Activated CD4-positive, alpha-beta T cell treated with anti-CD3 and anti-CD28 coated beads, Interleukin-2, amount 10 ng/mL, durations not matched to agents 7 days and 5 days (primary cell): ENCODE data around the gene CYBB. TPM values are rescaled to one million over a fixed set of nuclear protein-coding genes. Genes with fewer than 3 reads are reported as not detected.
A peak's percentile ranks its signal among the peaks of the same experiment; 100 is the strongest.

Experiments used
- CTCF ChIA-PET: fragments of 350-600 bp; sonication (Branson Sonifier 250); formaldehyde crosslinking; loops from one replicate; lab custom pipeline; 2021; ENCODE audit warnings: antibody characterized with exemption; lab: Charles Lee
- POLR2A ChIA-PET: fragments of 350-600 bp; sonication (Branson Sonifier 250); formaldehyde crosslinking; loops from one replicate; lab custom pipeline; 2021; ENCODE audit warnings: antibody characterized with exemption; lab: Charles Lee
- DNase-seq: peaks from one replicate; pipeline ENCODE4 v3.0.0-alpha.2; 2020
- H3K27ac Mint-ChIP-seq: one replicate; pipeline ENCODE4 v1.8.0; 2021; ENCODE audit warnings: mild to moderate bottlenecking, moderate library complexity, mixed read lengths
- H3K27me3 Mint-ChIP-seq: one replicate; pipeline ENCODE4 v1.8.0; 2021; ENCODE audit warnings: mixed read lengths
- H3K36me3 Mint-ChIP-seq: one replicate; pipeline ENCODE4 v1.8.0; 2021; ENCODE audit warnings: low read depth, mixed read lengths
- H3K4me1 Mint-ChIP-seq: one replicate; pipeline ENCODE4 v1.8.0; 2021; ENCODE audit warnings: mixed read lengths
- H3K4me3 Mint-ChIP-seq: one replicate; pipeline ENCODE4 v1.8.0; 2021; ENCODE audit warnings: mild to moderate bottlenecking, moderate library complexity, mixed read lengths
- H3K9me3 Mint-ChIP-seq: one replicate; pipeline ENCODE4 v1.8.0; 2021; ENCODE audit warnings: mixed read lengths
- total RNA-seq, 2 experiments: library from RNA; stranded (reverse); gene quantifications; one replicate each; pipeline ENCODE4 v1.2.3, GENCODE V29; 2021

Gene CYBB
- total RNA-seq, result not detected

- ChIA-PET CTCF (interaction anchor here (1.4 kb wide), 1 partner anchor 18 kb away, joined by 3 read pairs; no protein-coding TSS in a partner anchor), POLR2A (no interaction called here)
- H3K4me3 Mint-ChIP-seq, result no peak within 1 kb of the TSS
- H3K4me1 Mint-ChIP-seq, result peaks cover 21% of the 10 kb centered on the region
- H3K9me3 Mint-ChIP-seq, result no peaks in the 10 kb centered on the region
- no peaks in the 10 kb centered on the region for H3K27me3 Mint-ChIP-seq
- H3K27ac Mint-ChIP-seq, result no peak within 1 kb of the TSS
- no peaks in the 10 kb centered on the region for H3K36me3 Mint-ChIP-seq
- DNase-seq, result no peak
Observed at GRCh38 chrX:37779857-37780256, at the start of gene CYBB. TSS of gene CYBB (plus strand) at chrX:37780059. CDS start at chrX:37780078, 19 bp downstream.

- no peaks in the 10 kb centered on the region for H3K27me3 Mint-ChIP-seq
- H3K27ac Mint-ChIP-seq, result peak overlapping the region; percentile 80
- POLR2A ChIA-PET, result no interaction called here
- H3K4me3 Mint-ChIP-seq, result no peak overlapping the region
- no peaks in the 10 kb centered on the region for H3K36me3 Mint-ChIP-seq
- CTCF ChIA-PET, result interaction anchor here (0.6 to 2.8 kb wide), 18 partner anchors 8 to 510 kb away, joined by 3 to 44 read pairs (median 4); no protein-coding TSS in a partner anchor
- H3K9me3 Mint-ChIP-seq, result peaks cover 3% of the 10 kb centered on the region
- DNase-seq, result peak; percentile 80
- H3K4me1 Mint-ChIP-seq, result peaks cover 18% of the 10 kb centered on the region
Observed at GRCh38 chrX:37745354-37745753, 34.5 kb upstream of the CYBB start.

GRCh38 chrX:37745835-37746217 lies 34.0 kb upstream of the CYBB start:
- ChIA-PET CTCF (interaction anchor here (0.7 to 2.8 kb wide), 17 partner anchors 8 to 509 kb away, joined by 3 to 44 read pairs (median 4); no protein-coding TSS in a partner anchor), POLR2A (no interaction called here)
- no peak for DNase-seq
- Mint-ChIP-seq H3K9me3 (peaks cover 3% of the 10 kb centered on the region), H3K4me3 (no peak overlapping the region), H3K4me1 (peaks cover 18% of the 10 kb centered on the region), H3K36me3 (no peaks in the 10 kb centered on the region), H3K27ac (peak overlapping the region; percentile 80), H3K27me3 (no peaks in the 10 kb centered on the region)

- CTCF ChIA-PET, result interaction anchor here (0.8 to 2.8 kb wide), 6 partner anchors 9 to 247 kb away, joined by 3 to 44 read pairs (median 4); no protein-coding TSS in a partner anchor
- peaks cover 3% of the 10 kb centered on the region for H3K9me3 Mint-ChIP-seq
- peaks cover 19% of the 10 kb centered on the region for H3K4me1 Mint-ChIP-seq
- POLR2A ChIA-PET, result no interaction called here
- no peak overlapping the region for H3K4me3 Mint-ChIP-seq
- DNase-seq, result no peak
- no peak overlapping the region for H3K27ac Mint-ChIP-seq
- no peaks in the 10 kb centered on the region for H3K27me3 Mint-ChIP-seq
- no peaks in the 10 kb centered on the region for H3K36me3 Mint-ChIP-seq
Observed at GRCh38 chrX:37746218-37746941, 33.5 kb upstream of the CYBB start.

- no peak overlapping the region for H3K4me3 Mint-ChIP-seq
- H3K4me1 Mint-ChIP-seq, result peaks cover 23% of the 10 kb centered on the region
- peaks cover 3% of the 10 kb centered on the region for H3K9me3 Mint-ChIP-seq
- H3K27ac Mint-ChIP-seq, result no peak overlapping the region
- ChIA-PET CTCF (interaction anchor here (1.2 to 2.8 kb wide), 2 partner anchors 8 to 78 kb away, joined by 4 to 44 read pairs; no protein-coding TSS in a partner anchor), POLR2A (no interaction called here)
- DNase-seq, result no peak
- H3K36me3 Mint-ChIP-seq, result no peaks in the 10 kb centered on the region
- H3K27me3 Mint-ChIP-seq, result no peaks in the 10 kb centered on the region
Observed at GRCh38 chrX:37746951-37747350, 32.9 kb upstream of the CYBB start.

- ChIA-PET POLR2A (no interaction called here), CTCF (no interaction called here)
- Mint-ChIP-seq H3K27ac (no peak overlapping the region), H3K4me3 (no peak overlapping the region), H3K9me3 (peaks cover 5% of the 10 kb centered on the region), H3K27me3 (no peaks in the 10 kb centered on the region), H3K36me3 (peaks cover 14% of the 10 kb centered on the region), H3K4me1 (peaks cover 10% of the 10 kb centered on the region)
- no peak for DNase-seq
Observed at GRCh38 chrX:37752281-37752680, 27.6 kb upstream of the CYBB start.

GRCh38 chrX:37752936-37753335 lies 26.9 kb upstream of the CYBB start:
- H3K4me1 Mint-ChIP-seq, result peaks cover 13% of the 10 kb centered on the region
- H3K9me3 Mint-ChIP-seq, result peaks cover 5% of the 10 kb centered on the region
- DNase-seq, result no peak
- no peaks in the 10 kb centered on the region for H3K27me3 Mint-ChIP-seq
- H3K36me3 Mint-ChIP-seq, result peaks cover 14% of the 10 kb centered on the region
- POLR2A ChIA-PET, result no interaction called here
- CTCF ChIA-PET, result interaction anchor here (0.6 to 1.7 kb wide), 4 partner anchors 7 to 72 kb away, joined by 4 to 6 read pairs (median 6); no protein-coding TSS in a partner anchor
- H3K4me3 Mint-ChIP-seq, result no peak overlapping the region
- peak overlapping the region; percentile 48 for H3K27ac Mint-ChIP-seq

- Mint-ChIP-seq H3K4me1 (peaks cover 13% of the 10 kb centered on the region), H3K27me3 (no peaks in the 10 kb centered on the region), H3K9me3 (peaks cover 7% of the 10 kb centered on the region), H3K36me3 (peaks cover 14% of the 10 kb centered on the region), H3K27ac (no peak overlapping the region), H3K4me3 (no peak overlapping the region)
- POLR2A ChIA-PET, result no interaction called here
- no peak for DNase-seq
- CTCF ChIA-PET, result interaction anchor here (0.6 to 1.7 kb wide), 5 partner anchors 8 to 71 kb away, joined by 3 to 6 read pairs (median 6); no protein-coding TSS in a partner anchor
Observed at GRCh38 chrX:37753384-37753783, 26.5 kb upstream of the CYBB start.

- H3K36me3 Mint-ChIP-seq, result peaks cover 14% of the 10 kb centered on the region
- DNase-seq, result no peak
- H3K4me1 Mint-ChIP-seq, result peaks cover 13% of the 10 kb centered on the region
- H3K4me3 Mint-ChIP-seq, result no peak overlapping the region
- peaks cover 7% of the 10 kb centered on the region for H3K9me3 Mint-ChIP-seq
- no peaks in the 10 kb centered on the region for H3K27me3 Mint-ChIP-seq
- ChIA-PET POLR2A (no interaction called here), CTCF (interaction anchor here (1.0 to 1.7 kb wide), 2 partner anchors 9 to 28 kb away, joined by 5 to 6 read pairs; no protein-coding TSS in a partner anchor)
- no peak overlapping the region for H3K27ac Mint-ChIP-seq
Observed at GRCh38 chrX:37754516-37754915, 25.3 kb upstream of the CYBB start.

- POLR2A ChIA-PET, result no interaction called here
- CTCF ChIA-PET, result interaction anchor here (1.0 kb wide), 2 partner anchors 8 to 27 kb away, joined by 4 to 5 read pairs; no protein-coding TSS in a partner anchor
Observed at GRCh38 chrX:37755025-37755424, 24.8 kb upstream of the CYBB start.

GRCh38 chrX:37757082-37757481 lies 22.8 kb upstream of the CYBB start:
- ChIA-PET POLR2A (no interaction called here), CTCF (no interaction called here)
- no peaks in the 10 kb centered on the region for H3K27me3 Mint-ChIP-seq
- H3K4me1 Mint-ChIP-seq, result peaks cover 10% of the 10 kb centered on the region
- no peak overlapping the region for H3K27ac Mint-ChIP-seq
- no peak for DNase-seq
- H3K4me3 Mint-ChIP-seq, result no peak overlapping the region
- peaks cover 7% of the 10 kb centered on the region for H3K9me3 Mint-ChIP-seq
- H3K36me3 Mint-ChIP-seq, result peaks cover 14% of the 10 kb centered on the region

More at GRCh38 chrX:37755025-37755424, 24.8 kb upstream of the CYBB start:
- H3K27me3 Mint-ChIP-seq, result no peaks in the 10 kb centered on the region
- no peak overlapping the region for H3K27ac Mint-ChIP-seq
- peak; percentile 41 for DNase-seq
- H3K36me3 Mint-ChIP-seq, result peaks cover 14% of the 10 kb centered on the region
- peaks cover 16% of the 10 kb centered on the region for H3K4me1 Mint-ChIP-seq
- peaks cover 7% of the 10 kb centered on the region for H3K9me3 Mint-ChIP-seq
- no peak overlapping the region for H3K4me3 Mint-ChIP-seq

GRCh38 chrX:37759351-37759750 lies 20.5 kb upstream of the CYBB start:
- POLR2A ChIA-PET, result no interaction called here
- Mint-ChIP-seq H3K36me3 (no peaks in the 10 kb centered on the region), H3K27me3 (no peaks in the 10 kb centered on the region), H3K27ac (no peak overlapping the region), H3K9me3 (peaks cover 4% of the 10 kb centered on the region), H3K4me3 (no peak overlapping the region), H3K4me1 (peaks cover 17% of the 10 kb centered on the region)
- CTCF ChIA-PET, result interaction anchor here (1.3 to 1.4 kb wide), 2 partner anchors 14 to 66 kb away, joined by 3 to 5 read pairs; no protein-coding TSS in a partner anchor
- no peak for DNase-seq

- Mint-ChIP-seq H3K27me3 (no peaks in the 10 kb centered on the region), H3K36me3 (no peaks in the 10 kb centered on the region), H3K27ac (no peak overlapping the region), H3K4me1 (peaks cover 17% of the 10 kb centered on the region), H3K9me3 (peaks cover 4% of the 10 kb centered on the region), H3K4me3 (no peak overlapping the region)
- ChIA-PET CTCF (interaction anchor here (1.4 kb wide), 1 partner anchor 65 kb away, joined by 3 read pairs; no protein-coding TSS in a partner anchor), POLR2A (no interaction called here)
- DNase-seq, result no peak
Observed at GRCh38 chrX:37759878-37760418, 19.9 kb upstream of the CYBB start.
